T follicular helper cell (primary cell): ENCODE measurements around the gene EXD1.
"Not testable (repeated sequence)": the region's sequence is repeated elsewhere in the genome, so short reads cannot be mapped to it uniquely, and the experiment has no call there.

ENCODE experiments used
- DNase-seq: peaks from one replicate; pipeline ENCODE4 v3.0.0-alpha.2; 2020; ENCODE audit warnings: low read depth

EXD1 gene

DNA sequence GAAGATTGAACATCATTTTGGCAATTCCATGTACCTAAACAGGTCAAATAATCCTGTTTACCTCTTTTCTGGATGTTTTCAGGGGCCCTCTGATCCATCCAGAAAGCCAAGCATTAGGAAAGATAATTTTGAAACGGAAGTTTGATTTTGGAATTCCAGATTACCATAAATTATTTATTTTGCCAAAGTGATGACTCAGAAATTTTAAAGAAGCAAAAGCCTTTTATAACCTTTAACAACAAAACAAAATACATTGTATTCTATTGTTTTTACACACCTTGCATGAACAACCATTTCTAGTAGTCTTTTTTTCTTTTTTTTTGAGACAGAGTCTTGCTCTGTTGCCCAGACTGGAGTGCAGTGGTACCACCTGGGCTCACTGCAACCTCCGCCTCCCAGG lies 82.5 kb downstream of the EXD1 start:
- no peak for DNase-seq

DNA sequence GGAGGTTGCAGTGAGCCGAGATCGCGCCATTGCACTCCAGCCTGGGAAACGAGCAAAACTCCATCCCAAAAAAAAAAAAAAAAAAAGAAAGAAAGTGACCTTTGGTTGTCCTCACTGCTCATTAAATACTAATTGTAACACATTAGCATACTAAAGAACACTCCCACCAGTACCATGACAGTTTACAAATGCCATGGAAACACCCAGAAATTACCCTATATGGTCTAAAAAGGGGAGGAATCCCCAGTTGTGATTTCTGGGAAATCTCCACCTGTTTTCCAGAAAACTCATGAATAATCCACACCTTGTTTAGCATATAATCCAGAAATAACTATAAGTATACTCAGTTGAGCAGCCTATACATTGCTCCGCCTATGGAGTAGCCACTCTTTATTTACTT lies 90.9 kb downstream of the EXD1 start:
- DNase-seq: no peak

DNA sequence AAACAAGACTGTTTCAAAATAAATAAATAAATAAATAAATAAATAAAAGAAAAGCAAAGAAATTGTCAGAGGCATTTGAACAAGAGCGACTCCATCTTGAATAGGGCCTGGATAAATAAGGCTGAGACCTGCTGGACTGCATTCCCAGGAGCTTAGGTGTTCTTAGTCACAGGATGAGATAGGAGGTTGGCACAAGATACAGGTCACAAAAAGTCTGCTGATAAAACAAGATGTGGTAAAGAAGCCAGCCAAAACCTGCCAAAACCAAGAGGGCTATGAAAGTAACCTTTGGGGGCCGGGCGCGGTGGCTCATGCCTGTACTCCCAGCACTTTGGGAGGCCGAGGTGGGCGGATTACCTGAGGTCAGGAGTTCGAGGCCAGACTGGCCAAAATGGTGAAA lies 91.4 kb downstream of the EXD1 start:
- not testable (repeated sequence) for DNase-seq

DNA sequence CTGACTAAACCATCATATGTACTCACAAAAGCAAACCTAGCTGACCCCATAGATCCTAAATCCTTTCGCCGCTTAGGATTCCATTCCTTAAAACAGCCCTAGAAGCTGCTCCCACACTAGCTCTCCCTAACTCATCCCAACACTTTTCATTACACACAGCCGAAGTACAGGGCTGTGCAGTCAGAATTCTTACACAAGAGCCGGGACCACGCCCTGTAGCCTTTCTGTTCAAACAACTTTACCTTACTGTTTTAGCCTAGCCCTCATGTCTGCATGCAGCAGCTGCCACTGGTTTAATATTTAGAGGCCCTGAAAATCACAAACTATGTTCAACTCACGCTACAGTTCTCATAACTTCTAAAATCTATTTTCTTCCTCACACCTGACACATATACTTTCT lies 95.0 kb downstream of the EXD1 start:
- not testable (repeated sequence) for DNase-seq

DNA sequence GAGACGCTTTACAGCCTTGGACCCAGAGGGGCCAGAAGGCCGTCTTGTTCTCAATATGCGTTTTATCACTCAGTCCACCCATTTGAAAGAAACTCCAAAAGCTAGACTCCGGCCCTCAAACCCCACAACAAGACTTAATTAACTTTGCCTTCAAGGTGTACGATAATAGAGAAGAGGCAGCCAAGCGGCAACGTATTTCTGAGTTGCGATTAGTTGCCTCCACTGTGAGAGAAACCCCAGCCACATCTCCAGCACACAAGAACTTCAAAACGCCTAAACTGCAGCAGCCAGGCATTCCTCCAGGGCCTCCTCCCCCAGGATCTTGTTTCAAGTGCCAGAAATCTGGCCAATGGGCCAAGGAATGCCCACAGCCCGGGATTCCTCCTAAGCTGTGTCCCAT lies 97.1 kb downstream of the EXD1 start:
- no peak for DNase-seq
